Loucy (cell line): ENCODE measurements around the gene PVALEF.

Source experiments
- CTCF ChIP-seq: fragments of 200-600 bp; sonication (generic); conservative IDR thresholded peaks from 2 replicates; pipeline ENCODE4 v1.5.1; 2014; ENCODE audit warnings: mild to moderate bottlenecking, antibody characterized with exemption, low read length
- EZH2phosphoT487 ChIP-seq: fragments of 200-600 bp; IDR thresholded peaks from 2 replicates; pipeline ENCODE4 v1.6.1; 2018; ENCODE audit warnings: antibody characterized with exemption, mild to moderate bottlenecking, moderate library complexity, borderline replicate concordance

DNA sequence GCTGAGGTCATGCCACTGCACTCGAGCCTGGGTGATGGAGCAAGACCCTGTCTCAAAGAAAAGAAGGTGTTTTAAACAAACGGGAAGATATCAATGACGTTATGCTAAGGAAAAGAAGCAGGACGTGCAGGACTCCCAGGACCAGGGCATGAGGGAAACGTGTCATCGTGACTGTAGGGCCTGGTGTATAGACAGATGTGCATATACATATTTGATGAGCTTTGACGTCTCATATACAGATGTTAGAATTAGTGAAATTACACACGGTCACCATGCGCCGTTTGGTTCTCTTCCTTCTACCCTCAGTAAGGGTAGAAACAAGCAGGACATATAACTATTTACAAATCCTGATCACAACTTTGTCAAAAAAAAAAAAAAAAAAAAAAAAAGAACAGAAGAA is 17.6 kb upstream of the PVALEF start:
- TF ChIP-seq CTCF: no peak
- TF ChIP-seq EZH2phosphoT487: no peak
